ENCODE data around the gene HELZ2.

GRCh38 chr20:63595416-63596127 lies 21.5 kb upstream of the HELZ2 start:
- TF ChIP-seq FOXA1 (IDR thresholded peaks at IDR 0.05) (no peak), TARDBP (IDR thresholded peaks at IDR 0.05) (no peak), SP1 (IDR thresholded peaks at IDR 0.05) (no peak), L3MBTL2 (conservative IDR thresholded peaks at IDR 0.05) (no peak), SUZ12 (IDR thresholded peaks at IDR 0.05) (no peak), HDGF (IDR thresholded peaks at IDR 0.05; ENCODE audit: borderline replicate concordance) (no peak), LEF1 (IDR thresholded peaks at IDR 0.05; ENCODE audit: borderline replicate concordance) (no peak), PKNOX1 (IDR thresholded peaks at IDR 0.05) (no peak), FOXM1 (IDR thresholded peaks at IDR 0.05; ENCODE audit: borderline replicate concordance) (no peak)
